ENCODE measurements around the gene ATL1. TPM values are rescaled to one million over a fixed set of nuclear protein-coding genes. Genes with fewer than 3 reads are reported as not detected.

ATL1 gene
- total RNA-seq, 4 donors from 2014 or later = 1.5 to 24.3 (median 13.0) TPM

DNA sequence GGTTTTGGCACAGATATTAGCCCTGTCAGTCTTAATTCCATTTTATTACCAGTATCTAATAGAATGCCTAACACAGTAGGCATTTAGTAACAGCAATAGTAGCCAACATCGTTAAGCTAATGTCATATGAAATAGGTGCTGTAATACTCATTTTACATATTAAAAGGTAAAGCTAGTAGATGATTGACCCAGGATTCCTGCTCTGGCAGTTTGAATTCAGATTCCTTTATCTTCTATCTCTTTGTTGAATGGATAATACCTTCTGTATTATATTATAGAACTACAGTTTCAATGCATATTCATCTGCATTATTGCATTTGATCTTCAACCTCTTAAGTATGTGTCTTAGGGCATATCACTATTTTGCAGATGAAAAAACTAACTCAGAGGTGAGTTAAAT lies 2.9 kb downstream of the ATL1 start:
- Histone ChIP-seq H3K4me3 (no peak overlapping the region), H3K4me1 (no peaks in the 10 kb centered on the region), H3K9me3 (no peaks in the 10 kb centered on the region), H3K27me3 (no peaks in the 10 kb centered on the region), H3K27ac (no peak overlapping the region), H3K36me3 (no peaks in the 10 kb centered on the region)
- no peak for DNase-seq
- TF ChIP-seq, protein P1, sequence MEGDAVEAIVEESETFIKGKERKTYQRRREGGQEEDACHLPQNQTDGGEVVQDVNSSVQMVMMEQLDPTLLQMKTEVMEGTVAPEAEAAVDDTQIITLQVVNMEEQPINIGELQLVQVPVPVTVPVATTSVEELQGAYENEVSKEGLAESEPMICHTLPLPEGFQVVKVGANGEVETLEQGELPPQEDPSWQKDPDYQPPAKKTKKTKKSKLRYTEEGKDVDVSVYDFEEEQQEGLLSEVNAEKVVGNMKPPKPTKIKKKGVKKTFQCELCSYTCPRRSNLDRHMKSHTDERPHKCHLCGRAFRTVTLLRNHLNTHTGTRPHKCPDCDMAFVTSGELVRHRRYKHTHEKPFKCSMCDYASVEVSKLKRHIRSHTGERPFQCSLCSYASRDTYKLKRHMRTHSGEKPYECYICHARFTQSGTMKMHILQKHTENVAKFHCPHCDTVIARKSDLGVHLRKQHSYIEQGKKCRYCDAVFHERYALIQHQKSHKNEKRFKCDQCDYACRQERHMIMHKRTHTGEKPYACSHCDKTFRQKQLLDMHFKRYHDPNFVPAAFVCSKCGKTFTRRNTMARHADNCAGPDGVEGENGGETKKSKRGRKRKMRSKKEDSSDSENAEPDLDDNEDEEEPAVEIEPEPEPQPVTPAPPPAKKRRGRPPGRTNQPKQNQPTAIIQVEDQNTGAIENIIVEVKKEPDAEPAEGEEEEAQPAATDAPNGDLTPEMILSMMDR (IDR thresholded peaks at IDR 0.05) = no peak
- TF ChIP-seq POLR2A (IDR thresholded peaks at IDR 0.05) = no peak
- intact Hi-C loops (cut with DNase I; ENCODE audit: low total_unique reads) = no loop called here

DNA sequence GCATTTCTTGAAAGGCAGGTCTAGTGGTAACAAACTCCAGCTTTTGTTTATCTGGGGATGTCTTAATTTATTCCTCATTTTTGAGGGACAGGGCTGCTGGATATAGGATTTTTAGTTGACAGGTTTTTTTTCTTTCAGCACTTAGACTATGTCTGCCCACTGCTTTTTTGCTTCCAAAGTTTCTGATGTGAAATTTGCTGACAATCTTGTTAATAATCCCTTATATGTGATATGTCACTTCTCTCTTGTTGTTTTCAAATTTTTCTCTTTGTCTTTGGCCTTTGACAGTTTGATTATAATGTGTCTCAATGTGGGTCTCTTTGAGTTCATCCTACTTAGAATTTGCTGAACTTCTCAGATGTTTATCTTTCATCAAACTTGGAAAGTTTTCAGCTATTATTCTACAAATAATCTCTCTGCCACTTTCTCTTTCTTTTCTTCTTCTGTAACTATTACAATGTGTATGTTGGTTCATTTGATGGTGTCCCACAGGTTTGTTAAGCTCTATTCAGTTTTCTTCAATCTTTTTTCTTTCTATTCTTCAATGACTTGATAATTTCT lies 9.8 kb downstream of the ATL1 start:
- TF ChIP-seq POLR2A (IDR thresholded peaks at IDR 0.05) = no peak
- TF ChIP-seq, protein P1 (IDR thresholded peaks at IDR 0.05) = no peak

DNA sequence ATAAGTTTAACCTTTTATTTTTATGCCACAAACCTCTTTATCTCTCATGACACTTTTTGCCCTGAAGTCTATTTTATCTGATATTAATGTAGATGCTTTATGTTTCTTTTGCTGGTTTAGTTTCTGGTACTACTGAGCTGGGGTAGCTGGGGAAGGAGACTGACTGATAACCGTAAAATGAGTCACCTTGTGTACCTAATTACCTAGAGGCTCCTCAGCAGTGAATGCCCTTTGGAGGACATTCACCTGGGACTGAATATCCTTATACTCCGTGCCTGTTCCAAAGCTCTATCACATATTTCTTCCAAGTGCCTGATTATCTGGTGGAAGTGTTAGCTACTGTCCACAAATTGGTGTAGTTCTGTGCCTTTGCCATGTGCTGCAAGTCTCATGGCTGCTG lies 13.9 kb downstream of the ATL1 start:
- no peak overlapping the region for H3K27ac ChIP-seq
- peaks cover 0 to 34% of the 10 kb centered on the region in 2 donors for H3K9me3 ChIP-seq
- DNase-seq = no peak
- H3K36me3 ChIP-seq = no peaks in the 10 kb centered on the region
- intact Hi-C loops (cut with DNase I; ENCODE audit: low total_unique reads) = no loop called here
- no peaks in the 10 kb centered on the region for H3K27me3 ChIP-seq
- TF ChIP-seq POLR2A (IDR thresholded peaks at IDR 0.05) = no peak
- TF ChIP-seq, protein P1 (IDR thresholded peaks at IDR 0.05) = no peak
- H3K4me1 ChIP-seq = no peaks in the 10 kb centered on the region
- H3K4me3 ChIP-seq = no peak overlapping the region

More for the DNA sequence above, 9.8 kb downstream of the ATL1 start:
- intact Hi-C loops (cut with DNase I; ENCODE audit: low total_unique reads) = no loop called here
- DNase-seq = no peak
- no peak overlapping the region for H3K27ac ChIP-seq
- no peaks in the 10 kb centered on the region for H3K36me3 ChIP-seq
- H3K27me3 ChIP-seq = no peaks in the 10 kb centered on the region
- H3K9me3 ChIP-seq = peaks cover 0 to 34% of the 10 kb centered on the region in 2 donors
- no peak overlapping the region for H3K4me3 ChIP-seq
- H3K4me1 ChIP-seq = no peaks in the 10 kb centered on the region

DNA sequence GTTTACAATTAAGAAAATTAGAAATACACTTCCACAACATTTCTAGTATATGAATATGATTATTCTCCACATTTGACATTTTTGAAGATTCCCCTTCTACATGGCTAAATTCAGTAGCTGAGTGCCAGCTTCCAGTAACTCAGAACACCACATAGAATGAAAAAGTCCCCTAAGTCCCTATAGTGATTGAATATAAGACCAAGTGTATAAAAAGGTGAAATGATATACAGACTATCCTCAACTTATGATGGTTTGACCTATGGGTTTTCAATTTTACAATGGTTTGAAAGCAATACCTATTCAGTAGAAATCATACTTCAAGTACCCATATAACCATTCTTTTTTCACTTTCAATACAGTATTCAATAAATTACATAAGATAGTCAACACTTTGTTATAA lies 15.8 kb downstream of the ATL1 start:
- TF ChIP-seq, protein P1 (IDR thresholded peaks at IDR 0.05) = no peak
- TF ChIP-seq POLR2A (IDR thresholded peaks at IDR 0.05) = no peak
- intact Hi-C loops (cut with DNase I; ENCODE audit: low total_unique reads) = no loop called here
- no peak overlapping the region for H3K4me3 ChIP-seq

DNA sequence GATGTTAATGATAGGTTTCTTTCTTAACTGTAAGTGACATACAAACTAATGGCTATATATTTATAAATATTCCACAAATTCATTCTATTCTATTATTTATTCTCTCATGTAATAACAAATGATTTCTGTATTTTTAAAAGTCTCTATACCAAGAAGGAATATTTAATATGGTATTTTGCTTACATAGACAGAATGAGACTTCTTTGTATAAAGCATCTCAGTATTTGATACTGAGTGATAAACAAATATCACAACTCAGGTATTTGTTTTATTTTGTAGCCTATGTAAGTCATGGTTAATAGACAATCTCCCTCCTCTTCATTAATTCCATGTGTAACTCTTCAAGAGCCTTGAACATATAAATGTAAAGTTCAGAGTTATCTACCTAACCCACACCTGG lies 18.0 kb downstream of the ATL1 start:
- DNase-seq = no peak
- Histone ChIP-seq H3K9me3 (no peaks in the 10 kb centered on the region), H3K27me3 (no peaks in the 10 kb centered on the region), H3K36me3 (peaks cover 0 to under 1% of the 10 kb centered on the region in 2 donors), H3K4me3 (no peak overlapping the region), H3K27ac (no peak overlapping the region), H3K4me1 (no peaks in the 10 kb centered on the region)
- TF ChIP-seq, protein P1 (IDR thresholded peaks at IDR 0.05) = no peak
- no peak for TF ChIP-seq POLR2A (IDR thresholded peaks at IDR 0.05)
- intact Hi-C loops (cut with DNase I; ENCODE audit: low total_unique reads) = no loop called here

More for the DNA sequence above, 15.8 kb downstream of the ATL1 start:
- H3K4me1 ChIP-seq = no peaks in the 10 kb centered on the region
- no peaks in the 10 kb centered on the region for H3K27me3 ChIP-seq
- H3K9me3 ChIP-seq = peaks cover 0 to 15% of the 10 kb centered on the region in 2 donors
- DNase-seq = no peak
- no peaks in the 10 kb centered on the region for H3K36me3 ChIP-seq
- no peak overlapping the region for H3K27ac ChIP-seq

Measured in uterus (tissue), 4 donors.